GM18873 (cell line): ENCODE measurements around the gene BZW1.

Experiments
- ATAC-seq: cut with Tn5 transposase; IDR thresholded peaks from one replicate; pipeline ENCODE4 v1.9.1; 2021; ENCODE audit warnings: mild to moderate bottlenecking, moderate library complexity, moderate number of reproducible peaks; ENCODE audit not compliant: unreplicated experiment, low FRiP score

Gene BZW1

GRCh38 chr2:200828572-200829257, 17.0 kb downstream of the BZW1 start:
- no peak for ATAC-seq

- ATAC-seq, result no peak
Measured at GRCh38 chr2:200829258-200829655, 17.5 kb downstream of the BZW1 start.

GRCh38 chr2:200834701-200835100, 23.0 kb downstream of the BZW1 start:
- ATAC-seq, result no peak

DNA sequence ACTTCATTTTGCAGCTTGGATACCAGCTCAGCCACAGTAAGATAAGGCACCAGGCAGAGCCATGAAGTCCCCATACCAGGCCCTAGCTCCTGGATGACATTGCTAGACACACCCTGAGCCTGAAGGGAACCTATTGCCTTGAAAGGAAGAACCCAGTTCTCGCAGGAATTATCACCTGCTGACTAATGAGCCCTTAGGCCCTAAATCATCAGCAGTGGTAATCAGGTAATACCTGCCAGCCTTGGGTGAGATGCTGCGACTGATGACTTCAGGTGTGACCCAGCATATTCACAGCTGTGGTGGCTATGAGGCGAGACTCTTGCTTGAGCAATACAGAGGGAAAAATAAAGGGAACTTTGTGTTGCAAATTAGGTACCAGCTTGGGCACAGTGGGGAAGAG, 27.8 kb downstream of the BZW1 start:
- no peak for ATAC-seq

- ATAC-seq, result no peak
Measured at GRCh38 chr2:200843993-200844948, 32.6 kb downstream of the BZW1 start.

- no peak for ATAC-seq
Measured at GRCh38 chr2:200845194-200845593, 33.5 kb downstream of the BZW1 start.

DNA sequence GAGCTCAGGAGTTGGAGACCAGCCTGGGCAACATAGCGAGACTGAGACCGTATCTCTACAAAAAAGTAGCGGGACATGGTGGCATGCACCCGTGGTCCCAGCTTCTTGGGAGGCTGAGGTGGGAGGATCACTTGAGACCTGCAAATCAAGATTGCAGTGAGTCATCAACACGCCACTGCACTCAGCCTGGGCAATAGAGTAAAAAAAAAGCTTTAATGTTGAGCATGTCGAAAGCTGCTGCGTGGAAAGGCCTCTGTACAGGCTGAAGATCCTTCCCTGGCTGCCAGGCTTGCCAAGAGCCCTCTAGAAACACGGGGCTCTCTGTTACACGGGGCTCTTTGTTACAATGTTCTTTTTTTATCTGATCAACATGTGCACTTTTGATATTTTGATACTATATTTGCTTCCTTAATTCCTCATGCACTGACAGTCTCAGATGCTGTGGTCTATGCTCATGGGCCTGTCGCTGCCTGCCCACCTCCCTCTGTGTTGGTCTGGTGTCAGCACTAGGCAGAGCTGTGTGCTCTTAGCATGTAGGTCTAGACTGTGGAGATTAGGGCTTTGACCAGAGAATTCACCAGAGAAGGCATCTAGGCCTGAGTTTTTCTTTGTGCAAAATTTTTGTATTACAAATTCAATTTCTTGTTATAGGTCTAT, 34.1 kb downstream of the BZW1 start:
- ATAC-seq, result no peak

GRCh38 chr2:200847269-200847668, 35.6 kb downstream of the BZW1 start:
- ATAC-seq, result no peak

DNA sequence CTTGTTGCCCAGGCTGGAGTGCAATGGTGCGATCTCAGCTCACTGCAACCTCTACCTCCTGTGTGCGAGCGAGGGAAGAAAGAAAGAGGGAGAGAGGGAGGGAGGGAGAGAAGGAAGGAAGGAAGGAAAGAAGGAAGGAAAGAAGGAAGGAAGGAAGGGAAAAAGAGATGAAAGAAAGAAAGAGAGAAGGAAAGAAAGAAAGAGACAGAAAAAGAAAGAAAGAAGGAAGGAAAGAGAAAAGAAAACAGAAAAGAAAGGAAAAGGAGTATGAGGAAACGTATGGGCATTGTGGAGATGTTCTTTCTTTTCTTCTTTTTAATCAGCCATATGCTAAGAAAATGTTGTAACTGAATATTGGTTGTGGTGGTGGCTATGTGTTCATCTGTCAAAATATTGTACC, 36.2 kb downstream of the BZW1 start:
- ATAC-seq, result no peak

DNA sequence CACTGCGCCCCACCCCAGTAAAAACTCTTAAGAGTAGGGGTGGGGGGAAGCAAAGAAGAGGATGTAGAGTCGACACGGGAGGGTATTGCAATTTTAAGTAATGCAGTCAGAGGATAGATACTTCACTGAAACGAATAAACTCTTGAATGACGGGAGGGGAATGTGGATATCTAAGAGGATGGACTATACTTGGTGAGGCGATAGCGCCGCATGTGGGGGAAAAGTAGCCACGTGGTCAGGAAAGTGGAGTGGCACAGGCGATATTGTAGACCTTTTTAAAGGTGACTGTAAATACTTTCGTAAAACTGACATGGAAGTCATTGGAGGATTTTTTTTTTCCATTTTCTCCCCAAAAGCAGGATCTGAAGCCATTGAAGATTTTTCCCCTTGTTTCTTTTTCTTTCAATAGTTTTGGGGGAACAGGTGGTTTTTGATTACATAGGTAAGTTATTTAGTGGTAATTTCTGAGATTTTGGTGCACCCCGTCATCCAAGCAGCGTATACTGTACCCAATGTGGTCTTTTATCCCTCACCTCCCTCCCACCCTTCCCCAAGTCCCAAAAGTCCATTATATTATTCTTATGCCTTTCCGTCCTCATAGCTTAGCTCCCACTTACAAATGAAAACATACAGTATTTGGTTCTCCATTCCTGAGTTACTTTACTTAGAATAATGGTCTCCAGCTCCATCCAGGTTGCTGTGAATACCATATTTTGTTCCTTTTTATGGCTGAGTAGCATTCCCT, 39.0 kb downstream of the BZW1 start:
- no peak for ATAC-seq

DNA sequence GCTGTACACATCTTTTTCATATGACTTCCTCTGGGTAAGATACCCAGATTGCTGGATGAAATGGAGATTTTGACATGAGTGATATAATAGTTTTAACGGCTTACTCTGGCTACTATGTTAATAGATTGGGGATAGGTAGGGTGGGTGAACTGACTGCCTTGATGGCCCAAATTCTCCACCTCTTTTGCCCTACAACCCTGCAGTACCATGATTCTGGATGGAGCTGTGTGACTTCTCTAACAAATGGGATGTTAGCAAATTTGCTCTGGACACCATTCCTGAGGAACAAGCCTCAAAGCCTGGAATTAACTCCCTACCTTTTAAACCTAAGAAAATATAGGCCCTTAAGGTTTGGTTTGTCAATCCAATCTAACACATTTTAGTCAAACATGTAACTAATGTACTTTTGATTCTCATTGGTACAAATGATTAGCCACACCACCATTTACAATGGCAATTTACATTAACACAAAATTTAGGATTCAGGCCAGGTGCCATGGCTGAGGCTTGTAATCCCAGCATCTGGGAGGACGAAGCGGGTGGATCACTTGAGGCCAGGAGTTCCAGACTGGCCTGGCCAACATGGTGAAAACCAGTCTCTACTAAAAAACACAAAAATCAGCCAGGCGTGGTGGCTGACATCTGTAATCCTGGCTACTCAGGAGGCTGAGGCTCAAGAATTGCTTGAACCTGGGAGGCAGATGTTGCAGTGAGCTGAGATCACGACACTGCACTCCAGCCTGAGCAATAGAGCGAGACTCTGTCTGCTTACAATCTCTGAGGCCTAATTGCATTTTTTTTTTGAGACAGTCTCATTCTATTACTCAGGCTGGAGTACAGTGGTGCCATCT, 39.9 kb downstream of the BZW1 start:
- ATAC-seq, result no peak

DNA sequence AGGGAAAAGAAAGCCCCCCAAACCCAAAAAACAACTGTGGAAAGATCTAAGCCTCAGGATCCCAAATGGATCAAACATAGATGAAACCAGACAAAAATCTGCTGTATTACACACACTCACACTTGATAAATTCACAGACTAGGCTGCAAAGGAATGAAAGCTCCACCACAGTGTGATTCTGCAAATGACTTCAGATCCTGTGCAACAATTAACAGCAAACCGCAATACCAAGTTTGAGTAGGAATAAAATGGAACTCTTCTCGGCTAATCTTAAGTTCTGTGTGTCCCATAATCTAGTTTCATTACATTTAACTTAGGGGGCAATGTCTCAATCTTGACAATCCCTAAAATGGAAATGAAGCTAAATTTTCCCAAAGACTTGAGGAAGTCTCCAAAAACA, 40.9 kb downstream of the BZW1 start:
- no peak for ATAC-seq

DNA sequence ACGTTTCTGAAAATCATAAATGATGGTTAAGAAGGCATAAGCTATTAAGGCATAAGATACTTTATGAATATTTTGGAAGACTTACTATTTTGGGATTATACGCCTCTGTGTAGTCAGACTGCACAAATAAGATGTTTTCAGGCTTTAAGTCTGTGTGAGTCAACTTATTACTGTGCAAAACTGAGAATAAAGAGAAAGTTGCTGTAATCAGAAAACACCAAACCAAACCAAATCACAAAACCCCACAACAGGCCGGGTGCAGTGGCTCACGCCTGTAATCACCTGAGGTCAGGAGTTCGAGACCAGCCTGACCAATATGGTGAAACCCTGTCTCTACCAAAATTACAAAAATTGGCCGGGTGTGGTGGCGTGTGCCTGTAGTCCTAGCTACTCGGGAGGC, 45.1 kb downstream of the BZW1 start:
- ATAC-seq, result no peak

DNA sequence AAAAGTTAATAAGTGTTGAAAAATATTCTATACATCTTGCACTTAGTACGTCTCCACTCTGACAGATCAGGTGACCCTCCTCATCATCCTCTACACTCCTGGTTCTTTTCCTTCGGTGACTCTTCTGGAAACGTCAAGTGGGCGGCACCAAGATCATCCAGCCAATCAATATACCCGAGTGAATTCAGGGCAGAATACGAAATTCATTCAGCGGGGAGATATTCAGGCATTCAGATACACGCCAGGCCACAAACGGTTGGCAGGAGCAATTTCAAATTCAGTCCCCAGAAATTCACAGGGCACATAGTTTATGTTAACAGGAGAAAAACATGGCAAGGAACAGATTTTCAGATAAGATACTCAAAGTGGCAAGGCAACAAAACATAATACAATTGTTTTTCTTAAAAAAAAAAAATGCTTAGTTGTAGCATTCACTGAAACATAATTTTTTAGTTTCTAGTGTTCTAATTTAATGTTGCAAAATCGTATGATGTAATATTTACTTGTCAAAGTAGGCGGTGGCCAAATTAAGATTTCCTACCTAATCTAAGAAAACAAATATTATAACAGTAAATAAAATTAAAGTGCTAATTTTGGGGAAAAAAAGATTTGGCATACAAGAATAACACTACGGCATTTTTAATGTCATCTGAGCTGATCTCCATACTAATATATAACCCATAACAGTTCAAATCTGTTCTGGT, 48.5 kb downstream of the BZW1 start:
- no peak for ATAC-seq

DNA sequence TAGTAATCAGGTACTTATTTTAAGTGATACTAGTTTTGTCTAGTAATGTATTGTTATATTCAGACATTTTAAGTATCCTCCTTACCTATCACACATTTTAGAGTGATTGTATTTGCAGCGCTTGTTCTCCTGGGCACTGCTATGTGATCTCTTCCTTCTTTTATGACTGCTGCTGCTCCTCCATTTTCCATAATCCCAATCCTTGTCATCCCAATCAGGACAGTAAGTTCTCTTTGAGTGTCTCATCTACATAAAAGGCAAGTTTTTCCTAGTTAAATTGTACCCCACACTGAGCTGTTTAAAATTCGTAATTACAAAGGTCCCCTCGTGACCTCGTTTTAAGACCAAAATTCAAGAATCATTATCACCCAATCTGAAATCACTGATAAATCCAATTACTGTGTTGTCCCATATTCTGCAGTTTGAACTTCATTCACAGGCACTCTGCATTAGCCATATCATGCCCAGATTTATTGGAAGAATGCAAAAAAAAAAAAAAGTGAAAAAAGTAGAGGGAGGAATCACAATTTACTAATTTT, 50.0 kb downstream of the BZW1 start:
- ATAC-seq, result no peak

- no peak for ATAC-seq
Measured at GRCh38 chr2:200862532-200863000, 50.9 kb downstream of the BZW1 start.

DNA sequence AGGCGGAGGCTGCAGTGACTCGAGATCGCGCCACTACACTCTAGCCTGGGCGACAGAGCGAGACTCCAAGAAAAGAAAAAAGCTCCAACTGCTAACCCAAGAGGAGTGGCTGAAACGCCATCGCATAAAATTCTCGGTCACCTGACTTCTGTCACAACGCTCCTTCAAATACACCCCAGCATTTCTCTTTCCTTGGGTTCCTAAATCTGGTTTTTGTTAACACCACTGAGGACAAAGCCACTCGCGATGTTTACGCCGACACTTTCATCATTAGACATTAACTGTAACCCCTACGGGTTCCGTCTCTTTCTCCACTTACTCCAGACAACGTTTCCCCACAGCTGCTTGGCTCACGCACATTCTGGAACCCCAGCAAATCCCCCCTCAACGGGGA, 52.1 kb downstream of the BZW1 start:
- peak; percentile 1 for ATAC-seq

DNA sequence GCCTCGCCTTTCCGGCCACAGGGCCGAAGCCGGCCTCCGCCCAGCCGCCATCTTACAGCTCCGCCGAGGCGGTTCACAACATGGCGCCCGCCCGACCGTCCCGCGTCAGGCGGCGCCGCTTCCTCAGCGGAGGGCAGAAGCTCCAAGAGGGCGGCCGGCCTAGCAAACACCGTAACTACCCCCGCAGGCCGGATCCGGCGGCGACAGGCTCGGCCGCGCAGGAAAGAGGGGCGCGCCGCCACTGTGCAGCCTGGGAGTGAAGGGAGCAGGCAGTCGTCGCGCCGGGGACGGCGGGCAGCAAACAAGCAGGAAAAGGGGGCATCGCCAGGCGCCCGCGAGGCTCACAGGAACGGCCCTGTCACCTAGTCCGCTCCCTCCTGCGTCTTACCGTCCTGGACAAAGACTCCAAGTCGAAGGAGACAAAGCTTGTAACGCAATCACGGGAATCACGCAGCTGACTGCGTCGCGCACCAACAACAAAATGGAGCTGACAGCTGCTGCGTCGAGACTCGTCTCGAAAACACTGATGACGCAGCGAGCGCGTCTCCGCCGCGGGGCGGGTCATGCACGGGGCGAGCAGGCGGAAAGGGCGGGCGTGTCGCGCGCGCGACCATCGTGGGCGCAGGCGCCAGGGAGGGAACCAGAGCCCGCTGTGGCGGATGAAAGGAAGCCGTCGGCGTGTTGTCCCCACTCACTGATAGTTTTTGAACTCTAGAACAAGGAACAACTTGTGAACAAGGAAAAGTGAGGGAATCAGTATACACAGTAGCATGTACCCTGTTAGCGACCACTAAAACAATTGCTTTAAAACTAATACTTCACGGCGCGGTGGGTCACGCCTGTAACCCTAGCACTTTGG, 52.7 kb downstream of the BZW1 start, which contains the start of gene CLK1:
Gene CLK1, minus strand, starts transcription at position 483 of the 859 bp plus-strand sequence. CDS start 2,796 bp downstream, outside the sequence.
- ATAC-seq, result peak; percentile 78
